Effector memory CD4-positive, alpha-beta T cell (primary cell): Measurements from ENCODE around the gene TMEM135.
"Not testable (repeated sequence)": the region's sequence is repeated elsewhere in the genome, so short reads cannot be mapped to it uniquely, and the experiment has no call there.

Experiments
- DNase-seq, 3 donors: peaks; one replicate each; pipeline ENCODE4 v3.0.0-alpha.2; 2020
- H3K27ac ChIP-seq: 2 replicates; pipeline ENCODE4 v1.7.0; 2013; ENCODE audit warnings: mild to moderate bottlenecking, low read length, moderate library complexity; ENCODE audit not compliant: insufficient read depth, poor library complexity, severe bottlenecking
- H3K27me3 ChIP-seq: replicated peaks from 2 replicates; pipeline ENCODE4 v1.7.0; 2013; ENCODE audit warnings: mild to moderate bottlenecking, low read length; ENCODE audit not compliant: insufficient read depth, control insufficient read depth, poor library complexity, severe bottlenecking
- H3K36me3 ChIP-seq: 2 replicates; pipeline ENCODE4 v1.7.0; 2013; ENCODE audit warnings: mild to moderate bottlenecking, low read length, moderate library complexity; ENCODE audit not compliant: control insufficient read depth, insufficient read depth
- H3K4me1 ChIP-seq: 2 replicates; pipeline ENCODE4 v1.7.0; 2013; ENCODE audit warnings: low read length, mild to moderate bottlenecking; ENCODE audit not compliant: control insufficient read depth, insufficient read depth, poor library complexity, severe bottlenecking
- H3K4me3 ChIP-seq: 2 replicates; pipeline ENCODE4 v1.7.0; 2013; ENCODE audit warnings: low read length, low read depth, mild to moderate bottlenecking; ENCODE audit not compliant: insufficient read depth, poor library complexity, severe bottlenecking
- H3K9me3 ChIP-seq: 2 replicates; pipeline ENCODE4 v1.7.0; 2013; ENCODE audit warnings: mild to moderate bottlenecking, low read length, moderate library complexity; ENCODE audit not compliant: control insufficient read depth

Gene TMEM135

DNA sequence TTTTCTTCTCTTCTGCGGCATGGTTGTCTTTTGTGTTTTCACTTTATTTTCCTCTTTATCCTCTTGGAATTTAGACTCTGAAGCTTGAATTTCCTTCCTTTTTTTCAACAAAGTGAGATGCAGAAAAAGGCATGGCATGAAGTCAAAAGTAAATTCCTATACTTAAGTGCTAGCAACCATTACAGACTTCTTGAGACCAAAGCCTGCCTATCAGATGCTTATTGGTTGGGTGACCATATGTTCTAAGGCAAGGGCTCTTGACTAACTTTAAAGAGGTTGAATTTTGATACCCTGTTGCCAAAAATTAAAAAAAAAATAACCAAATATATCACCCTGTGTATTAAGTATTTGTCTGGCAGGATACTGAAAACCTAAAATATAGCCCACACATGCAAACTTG, 237.4 kb downstream of the TMEM135 start:
- no peak overlapping the region for H3K4me3 ChIP-seq
- H3K36me3 ChIP-seq = no peaks in the 10 kb centered on the region
- H3K4me1 ChIP-seq = no peaks in the 10 kb centered on the region
- no peak for DNase-seq
- H3K9me3 ChIP-seq = no peaks in the 10 kb centered on the region
- H3K27me3 ChIP-seq = no peaks in the 10 kb centered on the region
- H3K27ac ChIP-seq = no peak overlapping the region

- H3K27ac ChIP-seq = no peak overlapping the region
- H3K27me3 ChIP-seq = no peaks in the 10 kb centered on the region
- H3K9me3 ChIP-seq = no peaks in the 10 kb centered on the region
- no peak for DNase-seq
- H3K36me3 ChIP-seq = no peaks in the 10 kb centered on the region
- no peak overlapping the region for H3K4me3 ChIP-seq
- H3K4me1 ChIP-seq = no peaks in the 10 kb centered on the region
These were observed 242.4 kb downstream of the TMEM135 start for GRCh38 chr11:87280143-87280542.

DNA sequence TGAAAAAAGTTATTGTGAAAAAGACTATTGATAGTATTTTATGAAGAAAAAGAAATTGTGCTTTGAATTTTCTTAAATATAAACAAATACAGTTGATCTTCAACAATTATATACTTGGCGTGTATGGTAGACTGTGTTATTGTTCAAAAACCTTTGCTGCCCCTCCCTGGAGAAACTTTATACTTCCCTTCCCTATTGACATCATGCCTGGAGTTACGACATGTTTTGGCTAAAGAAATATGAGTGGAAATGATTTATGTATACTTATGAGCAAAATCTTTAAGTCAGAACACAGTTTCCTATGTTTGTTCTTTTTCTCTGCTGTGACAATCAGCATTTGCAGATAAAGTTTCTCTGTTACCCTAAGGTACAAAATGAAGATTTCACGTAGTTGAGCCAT, 243.8 kb downstream of the TMEM135 start:
- Histone ChIP-seq H3K27me3 (no peaks in the 10 kb centered on the region), H3K27ac (no peak overlapping the region), H3K36me3 (no peaks in the 10 kb centered on the region), H3K4me3 (no peak overlapping the region), H3K9me3 (no peaks in the 10 kb centered on the region), H3K4me1 (no peaks in the 10 kb centered on the region)
- no peak for DNase-seq

DNA sequence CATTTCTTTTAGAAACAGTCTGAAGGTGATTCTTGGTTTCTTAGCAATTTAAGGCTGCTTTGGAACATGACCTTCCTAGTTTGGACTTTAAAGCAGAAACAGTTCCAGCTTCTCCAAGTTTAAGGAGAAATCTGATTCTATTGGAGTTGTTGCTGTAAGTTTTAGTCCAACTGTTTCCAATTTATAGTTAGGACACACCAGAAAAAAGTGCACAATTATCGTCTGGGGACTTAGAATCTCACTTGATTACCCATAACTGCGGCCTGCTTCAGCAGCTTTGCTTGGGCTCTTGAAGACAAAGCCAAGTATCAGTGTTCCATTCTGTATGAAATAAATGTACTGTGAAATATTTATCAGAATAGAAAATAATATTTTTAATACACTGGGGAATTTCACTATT, 246.6 kb downstream of the TMEM135 start:
- H3K36me3 ChIP-seq = no peaks in the 10 kb centered on the region
- DNase-seq = no peak
- no peak overlapping the region for H3K4me3 ChIP-seq

GRCh38 chr11:87285674-87286073, 247.9 kb downstream of the TMEM135 start:
- H3K27me3 ChIP-seq, DNase-seq, H3K36me3 ChIP-seq, H3K4me3 ChIP-seq, H3K9me3 ChIP-seq, H3K4me1 ChIP-seq, H3K27ac ChIP-seq: not testable (repeated sequence)

More for the DNA sequence above, 246.6 kb downstream of the TMEM135 start:
- no peaks in the 10 kb centered on the region for H3K9me3 ChIP-seq
- no peaks in the 10 kb centered on the region for H3K27me3 ChIP-seq
- no peaks in the 10 kb centered on the region for H3K4me1 ChIP-seq
- H3K27ac ChIP-seq = no peak overlapping the region

GRCh38 chr11:87286338-87286737, 248.6 kb downstream of the TMEM135 start:
- Histone ChIP-seq H3K27me3 (no peaks in the 10 kb centered on the region), H3K4me1 (no peaks in the 10 kb centered on the region), H3K36me3 (no peaks in the 10 kb centered on the region), H3K9me3 (no peaks in the 10 kb centered on the region), H3K27ac (no peak overlapping the region), H3K4me3 (no peak overlapping the region)
- no peak for DNase-seq

DNA sequence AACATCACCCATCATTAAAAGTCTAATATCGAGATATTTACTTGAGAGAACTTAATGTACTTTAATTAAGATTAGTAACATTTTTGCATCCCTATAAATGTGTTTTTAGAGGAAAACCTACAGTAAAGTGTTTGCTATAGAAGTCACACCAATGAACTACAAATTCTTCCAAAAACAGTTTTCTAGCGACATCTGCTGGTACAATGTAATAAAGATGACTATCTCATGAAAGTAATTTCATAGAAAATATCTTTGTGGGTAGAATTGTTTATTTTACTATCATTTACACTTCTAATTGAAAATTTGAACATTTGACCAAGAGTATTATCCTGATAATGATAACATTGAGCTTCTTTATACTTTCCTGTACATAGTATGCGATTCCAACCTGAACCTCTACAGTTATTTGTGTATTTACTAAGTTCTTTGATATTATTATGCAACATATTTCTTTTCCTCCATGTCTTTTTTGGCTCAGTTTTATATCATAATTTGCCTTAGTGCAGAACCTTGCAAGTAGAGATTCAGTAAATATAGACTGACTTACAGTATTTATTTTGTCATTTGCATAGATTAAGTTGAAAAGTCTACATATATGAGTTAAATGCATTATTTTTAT, 252.7 kb downstream of the TMEM135 start:
- Histone ChIP-seq H3K4me3 (no peak overlapping the region), H3K27ac (no peak overlapping the region), H3K27me3 (no peaks in the 10 kb centered on the region), H3K9me3 (no peaks in the 10 kb centered on the region), H3K4me1 (no peaks in the 10 kb centered on the region), H3K36me3 (no peaks in the 10 kb centered on the region)
- no peak for DNase-seq

- DNase-seq = no peak
- H3K27me3 ChIP-seq = no peaks in the 10 kb centered on the region
- no peaks in the 10 kb centered on the region for H3K36me3 ChIP-seq
- no peak overlapping the region for H3K4me3 ChIP-seq
- no peaks in the 10 kb centered on the region for H3K4me1 ChIP-seq
- H3K27ac ChIP-seq = no peak overlapping the region
- no peaks in the 10 kb centered on the region for H3K9me3 ChIP-seq
These were observed 254.9 kb downstream of the TMEM135 start for GRCh38 chr11:87292598-87292997.

GRCh38 chr11:87295237-87295636, 257.5 kb downstream of the TMEM135 start:
- Histone ChIP-seq H3K27ac (no peak overlapping the region), H3K36me3 (no peaks in the 10 kb centered on the region), H3K27me3 (no peaks in the 10 kb centered on the region), H3K4me3 (no peak overlapping the region), H3K4me1 (no peaks in the 10 kb centered on the region), H3K9me3 (no peaks in the 10 kb centered on the region)
- DNase-seq = no peak

DNA sequence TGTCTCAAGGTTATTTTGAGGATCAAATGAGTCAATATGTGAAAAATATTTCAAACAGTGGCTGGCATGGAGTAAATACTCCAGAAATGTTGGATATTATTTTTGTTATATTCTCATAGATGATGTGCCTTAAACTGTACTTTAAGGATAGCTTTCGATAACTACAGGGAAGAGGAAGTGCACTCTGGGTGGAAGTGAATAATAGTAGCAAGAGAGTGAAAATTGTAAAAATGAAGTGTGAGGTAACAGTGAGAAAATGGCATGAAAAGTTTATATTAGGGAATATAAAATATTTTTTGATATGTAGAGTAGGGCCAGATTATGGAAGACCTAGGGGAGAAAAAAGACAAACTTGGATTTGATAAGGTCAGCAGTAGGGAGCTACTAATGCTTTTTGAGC, 258.9 kb downstream of the TMEM135 start:
- H3K4me3 ChIP-seq = no peak overlapping the region
- no peaks in the 10 kb centered on the region for H3K27me3 ChIP-seq
- DNase-seq = no peak
- H3K9me3 ChIP-seq = no peaks in the 10 kb centered on the region
- H3K4me1 ChIP-seq = no peaks in the 10 kb centered on the region
- H3K27ac ChIP-seq = no peak overlapping the region
- no peaks in the 10 kb centered on the region for H3K36me3 ChIP-seq
